Measurements from ENCODE around the gene DERL3.

- TF ChIP-seq EZH2phosphoT487 (IDR thresholded peaks at IDR 0.05; ENCODE audit: low read length) (no peak), EZH2 (optimal IDR thresholded peaks at IDR 0.05; ENCODE audit: low read depth, low read length) (no peak)
These were observed 23.3 kb upstream of the DERL3 start for GRCh38 chr22:23862103-23862502.

Data from MM.1S (cell line).